T-helper 2 cell treated with Interferon-gamma antibody and Interleukin-4, amounts not matched to agents 5 μg/mL and 100 μg/mL, for 36 hours (primary cell): ENCODE measurements around the gene PAX5.
A peak's percentile ranks its signal among the peaks of the same experiment; 100 is the strongest.
"Not testable (repeated sequence)": the region's sequence is repeated elsewhere in the genome, so short reads cannot be mapped to it uniquely, and the experiment has no call there.

Experiments
- DNase-seq: peaks from one replicate; pipeline ENCODE4 v3.0.0; 2021; ENCODE audit warnings: low spot score
- H3K27ac Mint-ChIP-seq: one replicate; pipeline ENCODE4 v1.8.0; 2021; ENCODE audit warnings: mild to moderate bottlenecking, mixed read lengths
- H3K27me3 Mint-ChIP-seq: one replicate; pipeline ENCODE4 v1.8.0; 2021; ENCODE audit warnings: low read depth, mixed read lengths
- H3K36me3 Mint-ChIP-seq: one replicate; pipeline ENCODE4 v1.8.0; 2021; ENCODE audit warnings: low read depth, mixed read lengths
- H3K4me1 Mint-ChIP-seq: one replicate; pipeline ENCODE4 v1.8.0; 2021; ENCODE audit warnings: low read depth, mixed read lengths
- H3K4me3 Mint-ChIP-seq: one replicate; pipeline ENCODE4 v1.8.0; 2022; ENCODE audit warnings: mild to moderate bottlenecking, moderate library complexity, mixed read lengths
- H3K9me3 Mint-ChIP-seq: one replicate; pipeline ENCODE4 v1.8.0; 2021; ENCODE audit warnings: mixed read lengths

The PAX5 gene

DNA sequence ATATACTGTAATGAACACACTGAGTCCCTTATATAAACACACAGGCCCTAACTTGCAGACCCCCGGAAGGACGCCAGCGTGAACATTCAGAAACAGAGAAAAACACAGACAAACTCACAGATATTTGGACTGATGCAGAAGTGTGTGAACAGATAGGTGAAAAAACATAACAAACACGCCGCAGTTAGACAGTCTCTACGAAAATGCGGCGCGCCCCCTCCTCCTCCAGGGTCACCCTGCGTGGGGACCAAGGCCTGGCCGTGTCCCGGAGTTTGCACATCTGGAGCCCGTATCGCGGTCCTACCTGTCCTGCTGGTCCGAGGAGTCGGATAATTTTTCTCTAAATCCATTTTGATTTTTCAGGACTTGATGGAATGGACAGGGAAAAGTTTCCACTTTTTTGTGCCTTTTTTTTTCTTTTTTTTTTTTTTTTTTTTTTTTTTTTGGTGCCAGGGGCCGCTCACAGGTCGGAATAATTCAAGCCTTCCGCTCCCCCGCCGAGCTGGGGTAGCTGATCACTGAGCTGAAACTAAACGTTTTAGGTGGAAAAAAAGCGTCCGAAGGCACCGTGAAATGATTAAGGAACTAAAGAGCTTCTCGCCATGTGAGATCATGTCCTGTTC, at the start of gene PAX5:
PAX5 (minus strand) TSS at position 587 of the 623 bp plus-strand sequence; CDS start at position 350, 237 bp downstream.
- peaks cover 3% of the 10 kb centered on the region for H3K36me3 Mint-ChIP-seq
- no peaks in the 10 kb centered on the region for H3K9me3 Mint-ChIP-seq
- peaks cover 27% of the 10 kb centered on the region for H3K4me1 Mint-ChIP-seq
- no peak within 1 kb of the TSS for H3K27ac Mint-ChIP-seq
- peak within 1 kb of the TSS; percentile 42 for H3K4me3 Mint-ChIP-seq
- peaks cover 90% of the 10 kb centered on the region for H3K27me3 Mint-ChIP-seq
- DNase-seq: no peak

DNA sequence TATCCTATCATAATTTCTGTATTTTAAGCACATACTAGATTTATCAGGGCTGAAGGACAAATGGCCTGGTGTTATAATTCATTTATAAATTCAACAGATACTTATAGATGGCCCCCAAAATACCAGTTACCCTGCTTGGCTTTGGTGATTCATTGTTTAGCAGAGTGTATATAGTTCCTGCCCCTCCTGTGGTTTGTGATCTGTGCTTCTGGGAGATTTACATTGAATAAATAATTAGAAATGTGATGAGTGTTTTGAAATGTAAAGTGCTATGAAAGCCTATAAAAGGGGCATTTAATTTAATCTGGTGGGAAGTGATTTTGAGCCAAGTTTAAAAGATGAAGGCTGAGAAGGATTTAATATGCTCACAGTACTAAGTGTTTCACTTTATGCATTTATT, 49.6 kb upstream of the PAX5 start:
- H3K27ac Mint-ChIP-seq: no peak overlapping the region
- H3K27me3 Mint-ChIP-seq: no peaks in the 10 kb centered on the region
- H3K4me3 Mint-ChIP-seq: no peak overlapping the region
- peaks cover 5% of the 10 kb centered on the region for H3K9me3 Mint-ChIP-seq
- no peak for DNase-seq
- peaks cover 35% of the 10 kb centered on the region for H3K36me3 Mint-ChIP-seq
- H3K4me1 Mint-ChIP-seq: peaks cover 32% of the 10 kb centered on the region

DNA sequence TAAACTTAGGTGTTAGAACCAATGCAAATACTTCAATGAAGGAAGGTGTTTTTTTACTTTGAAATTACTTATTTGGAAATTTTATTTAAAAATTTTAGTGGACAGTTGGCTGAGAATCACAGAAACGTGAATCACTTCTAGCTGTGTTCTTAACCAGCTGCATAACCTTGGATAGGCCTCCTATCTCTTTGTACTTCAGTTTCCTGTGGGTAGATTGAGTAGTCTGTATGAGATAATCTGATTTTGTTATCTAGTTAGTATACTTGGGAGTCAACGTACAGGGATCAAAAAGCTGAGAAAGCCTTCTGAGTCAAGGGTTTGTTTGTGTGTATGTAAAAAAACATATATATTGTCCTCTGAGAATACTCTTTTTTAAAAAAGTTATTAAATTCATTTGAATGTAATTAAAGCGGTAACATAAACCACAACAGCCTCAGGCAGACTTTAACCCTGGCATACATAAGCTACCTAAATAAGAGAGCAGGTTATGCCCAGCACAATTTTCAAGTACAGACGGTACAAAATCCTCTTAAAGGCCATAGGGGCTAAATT, 48.2 kb upstream of the PAX5 start:
- peak overlapping the region; percentile 14 for H3K4me3 Mint-ChIP-seq
- peaks cover 3% of the 10 kb centered on the region for H3K27me3 Mint-ChIP-seq
- no peak overlapping the region for H3K27ac Mint-ChIP-seq
- H3K36me3 Mint-ChIP-seq: peaks cover 24% of the 10 kb centered on the region
- peaks cover 5% of the 10 kb centered on the region for H3K9me3 Mint-ChIP-seq
- peaks cover 34% of the 10 kb centered on the region for H3K4me1 Mint-ChIP-seq
- no peak for DNase-seq

GRCh38 chr9:37081507-37081906, 47.4 kb upstream of the PAX5 start:
- not testable (repeated sequence) for H3K27me3 Mint-ChIP-seq, DNase-seq, H3K27ac Mint-ChIP-seq, H3K9me3 Mint-ChIP-seq
- Mint-ChIP-seq H3K4me3 (peak overlapping the region; percentile 98), H3K36me3 (peaks cover 16% of the 10 kb centered on the region), H3K4me1 (peaks cover 34% of the 10 kb centered on the region)

- Mint-ChIP-seq H3K36me3 (peaks cover 10% of the 10 kb centered on the region), H3K27ac (peak overlapping the region; percentile 94), H3K4me1 (peaks cover 32% of the 10 kb centered on the region), H3K4me3 (peak overlapping the region; percentile 98)
- H3K9me3 Mint-ChIP-seq, H3K27me3 Mint-ChIP-seq, DNase-seq: not testable (repeated sequence)
Measured at GRCh38 chr9:37080165-37080628, 46.1 kb upstream of the PAX5 start.

GRCh38 chr9:37079370-37080164, 45.5 kb upstream of the PAX5 start:
- peaks cover 28% of the 10 kb centered on the region for H3K4me1 Mint-ChIP-seq
- peaks cover 5% of the 10 kb centered on the region for H3K9me3 Mint-ChIP-seq
- peak overlapping the region; percentile 98 for H3K4me3 Mint-ChIP-seq
- H3K27me3 Mint-ChIP-seq: peaks cover 7% of the 10 kb centered on the region
- peak overlapping the region; percentile 94 for H3K27ac Mint-ChIP-seq
- DNase-seq: peak; percentile 93
- peaks cover 8% of the 10 kb centered on the region for H3K36me3 Mint-ChIP-seq

GRCh38 chr9:37074790-37075189, 40.7 kb upstream of the PAX5 start:
- not testable (repeated sequence) for H3K9me3 Mint-ChIP-seq, H3K4me3 Mint-ChIP-seq

DNA sequence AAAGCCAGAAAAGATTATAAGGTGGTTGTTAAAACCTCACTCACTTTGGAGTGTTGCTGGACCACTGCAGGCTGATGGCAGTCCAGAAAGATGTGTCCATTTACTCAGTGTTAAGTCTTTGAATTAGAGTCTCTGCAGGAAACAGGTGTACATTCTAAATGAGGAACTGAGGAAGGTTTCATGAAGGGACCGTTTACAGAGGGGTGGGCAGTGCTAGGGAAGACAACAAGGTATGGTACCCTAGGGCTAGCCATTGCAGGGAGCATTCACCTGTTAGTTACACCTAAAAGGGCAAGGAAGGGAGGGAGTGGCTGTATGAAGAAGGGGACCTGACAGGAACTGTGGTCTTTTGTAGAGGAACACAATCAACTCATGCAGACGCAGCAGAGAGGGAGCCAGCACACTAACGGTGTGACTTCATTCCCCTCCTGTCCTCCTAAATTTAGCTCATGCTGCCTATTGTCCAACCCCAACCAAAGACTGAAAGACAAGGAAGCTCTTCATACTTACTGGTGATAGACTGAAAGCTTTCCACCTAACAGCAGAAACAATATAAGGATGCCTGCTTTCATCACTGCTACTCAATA, 32.2 kb upstream of the PAX5 start:
- no peak overlapping the region for H3K4me3 Mint-ChIP-seq

More at GRCh38 chr9:37074790-37075189, 40.7 kb upstream of the PAX5 start:
- DNase-seq, H3K36me3 Mint-ChIP-seq, H3K4me1 Mint-ChIP-seq, H3K27ac Mint-ChIP-seq: not testable (repeated sequence)
- H3K27me3 Mint-ChIP-seq: peaks cover 11% of the 10 kb centered on the region

DNA sequence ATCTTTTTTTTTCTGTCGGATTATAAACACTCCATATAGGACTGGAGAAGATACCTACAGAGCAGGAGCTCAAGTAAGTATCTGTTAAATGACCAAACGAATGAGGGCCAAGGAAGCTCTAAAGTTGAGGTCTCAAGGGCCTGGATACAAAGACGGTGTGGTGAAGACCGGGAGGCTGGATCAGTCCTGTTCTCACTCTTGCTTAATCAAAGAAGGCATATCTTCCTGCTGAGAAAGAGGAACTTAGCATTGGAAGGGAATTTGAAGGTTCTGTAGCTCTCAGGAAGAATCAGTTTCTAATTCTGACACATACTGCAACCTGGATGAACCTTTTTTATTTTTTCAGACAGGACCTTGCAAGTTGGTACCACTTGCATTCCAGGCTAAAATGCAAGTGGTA, 28.3 kb upstream of the PAX5 start:
- peaks cover 45% of the 10 kb centered on the region for H3K27me3 Mint-ChIP-seq
- H3K4me1 Mint-ChIP-seq: no peaks in the 10 kb centered on the region
- H3K9me3 Mint-ChIP-seq: no peaks in the 10 kb centered on the region
- no peak overlapping the region for H3K27ac Mint-ChIP-seq
- DNase-seq: no peak
- no peaks in the 10 kb centered on the region for H3K36me3 Mint-ChIP-seq
- no peak overlapping the region for H3K4me3 Mint-ChIP-seq

More for the DNA sequence above, 32.2 kb upstream of the PAX5 start:
- H3K4me1 Mint-ChIP-seq: peaks cover 2% of the 10 kb centered on the region
- H3K27me3 Mint-ChIP-seq: peaks cover 35% of the 10 kb centered on the region
- no peaks in the 10 kb centered on the region for H3K9me3 Mint-ChIP-seq
- no peak for DNase-seq
- H3K36me3 Mint-ChIP-seq: no peaks in the 10 kb centered on the region
- H3K27ac Mint-ChIP-seq: no peak overlapping the region

GRCh38 chr9:37061768-37062167, 27.7 kb upstream of the PAX5 start:
- Mint-ChIP-seq H3K4me1 (no peaks in the 10 kb centered on the region), H3K36me3 (no peaks in the 10 kb centered on the region), H3K4me3 (no peak overlapping the region), H3K27me3 (peaks cover 45% of the 10 kb centered on the region), H3K27ac (no peak overlapping the region), H3K9me3 (no peaks in the 10 kb centered on the region)
- DNase-seq: no peak

- H3K4me1 Mint-ChIP-seq: no peaks in the 10 kb centered on the region
- no peak for DNase-seq
- H3K9me3 Mint-ChIP-seq: no peaks in the 10 kb centered on the region
- peaks cover 42% of the 10 kb centered on the region for H3K27me3 Mint-ChIP-seq
- no peak overlapping the region for H3K4me3 Mint-ChIP-seq
- no peak overlapping the region for H3K27ac Mint-ChIP-seq
- H3K36me3 Mint-ChIP-seq: no peaks in the 10 kb centered on the region
Measured at GRCh38 chr9:37060833-37061232, 26.8 kb upstream of the PAX5 start.

DNA sequence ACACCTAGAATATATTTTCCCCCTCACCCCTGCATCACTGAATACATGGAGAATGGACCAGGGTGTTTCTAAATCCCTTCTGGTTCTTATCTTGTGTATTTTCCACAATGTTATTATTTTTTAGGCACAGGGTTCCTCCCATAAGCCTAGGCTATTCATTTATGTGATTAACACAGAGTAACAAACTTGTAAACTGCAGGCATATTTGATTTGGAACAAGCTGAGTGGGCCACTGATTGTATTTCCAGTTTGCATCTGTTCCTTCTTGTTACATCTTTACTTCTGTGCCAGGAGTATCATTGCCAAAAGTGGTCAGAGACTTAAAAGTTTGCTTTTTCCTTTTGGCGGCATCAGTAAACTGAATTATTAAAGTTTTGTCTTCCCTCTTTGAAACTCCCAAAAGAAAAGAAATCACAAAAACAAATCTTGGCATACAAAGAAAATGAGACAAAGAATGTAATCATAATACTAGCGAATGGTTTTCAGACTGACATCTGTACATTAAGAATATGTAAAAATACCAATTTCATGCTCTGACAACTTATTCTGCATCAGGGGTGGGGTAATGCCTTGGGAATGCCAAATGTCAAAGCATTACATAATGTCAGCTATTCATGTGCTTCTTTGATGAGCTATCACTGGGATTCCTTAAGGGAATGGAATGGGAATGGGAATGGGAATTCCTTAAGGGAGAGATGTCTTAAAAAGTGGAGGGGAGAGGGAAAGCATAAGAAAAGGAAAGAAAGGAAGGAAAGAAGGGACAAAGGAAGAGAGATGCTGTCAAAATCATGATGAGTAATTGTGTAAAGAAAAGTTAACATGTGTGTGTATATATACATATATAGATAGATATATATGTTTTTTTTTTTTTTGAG, 22.2 kb upstream of the PAX5 start:
- H3K27me3 Mint-ChIP-seq: peaks cover 61% of the 10 kb centered on the region
- H3K9me3 Mint-ChIP-seq: no peaks in the 10 kb centered on the region
- H3K4me3 Mint-ChIP-seq: no peak overlapping the region
- H3K27ac Mint-ChIP-seq: no peak overlapping the region
- no peaks in the 10 kb centered on the region for H3K4me1 Mint-ChIP-seq
- H3K36me3 Mint-ChIP-seq: no peaks in the 10 kb centered on the region
- no peak for DNase-seq

DNA sequence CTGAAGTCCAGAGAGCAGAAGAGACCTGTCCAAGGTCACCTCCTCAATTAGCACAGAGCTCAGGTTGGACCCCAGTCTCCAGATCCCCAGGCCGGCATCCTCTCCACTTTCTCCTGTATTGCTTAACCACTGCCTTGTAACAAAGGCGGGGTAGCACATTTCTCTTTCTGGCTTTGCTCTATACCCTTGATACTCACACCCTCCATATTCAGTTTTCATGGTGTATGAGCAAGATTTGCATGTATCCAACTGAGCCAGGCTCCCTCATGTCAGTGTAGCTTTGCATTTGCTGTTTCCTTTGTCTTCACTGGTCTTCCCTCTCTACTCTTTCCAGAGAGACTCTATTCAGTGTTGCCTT, 20.3 kb upstream of the PAX5 start:
- peaks cover 69% of the 10 kb centered on the region for H3K27me3 Mint-ChIP-seq
- H3K9me3 Mint-ChIP-seq, DNase-seq, H3K4me3 Mint-ChIP-seq, H3K4me1 Mint-ChIP-seq, H3K27ac Mint-ChIP-seq, H3K36me3 Mint-ChIP-seq: not testable (repeated sequence)
